Hematopoietic multipotent progenitor cell treated with erythropoietin and hydrocortisone succinate and interleukin-3 and kit ligand, for 15 days (in vitro differentiated cells): ENCODE measurements around the gene RNF148.
"Not testable (repeated sequence)": the region's sequence is repeated elsewhere in the genome, so short reads cannot be mapped to it uniquely, and the experiment has no call there.

ENCODE experiments used
- DNase-seq: peaks from one replicate; pipeline ENCODE4 v3.0.0-alpha.2; 2015; ENCODE audit warnings: low spot score

RNF148 gene

DNA sequence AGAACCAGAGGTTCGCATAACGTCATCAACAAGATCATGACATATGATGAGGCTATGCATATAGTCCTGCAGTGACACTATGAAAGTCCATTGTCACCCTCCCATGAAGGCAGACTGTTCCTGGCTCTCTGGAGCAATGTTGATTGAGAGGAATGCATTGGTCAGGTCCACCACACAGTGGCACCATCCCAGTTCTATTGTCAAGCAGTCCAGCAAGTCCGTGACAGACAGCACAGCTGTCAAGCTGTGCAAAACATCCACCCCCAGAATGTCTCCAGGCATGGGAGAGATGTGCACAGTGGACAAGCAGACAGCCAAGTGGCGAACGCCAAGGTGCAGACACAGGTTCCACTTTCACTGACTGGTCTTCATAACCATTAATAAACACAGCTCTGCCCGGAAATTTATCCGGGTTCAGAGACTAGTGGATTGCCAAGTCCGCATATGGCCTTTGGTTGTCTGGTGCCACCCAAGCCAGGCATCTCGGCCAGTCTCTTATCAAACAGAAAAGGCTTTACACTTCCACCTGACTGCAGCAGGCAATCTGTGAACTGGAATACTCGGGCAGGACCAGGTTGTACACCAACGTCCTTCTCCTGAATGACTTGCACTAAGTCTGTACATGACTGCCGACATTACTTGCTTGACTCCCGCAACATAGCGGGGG lies 11.0 kb downstream of the RNF148 start:
- DNase-seq: no peak

DNA sequence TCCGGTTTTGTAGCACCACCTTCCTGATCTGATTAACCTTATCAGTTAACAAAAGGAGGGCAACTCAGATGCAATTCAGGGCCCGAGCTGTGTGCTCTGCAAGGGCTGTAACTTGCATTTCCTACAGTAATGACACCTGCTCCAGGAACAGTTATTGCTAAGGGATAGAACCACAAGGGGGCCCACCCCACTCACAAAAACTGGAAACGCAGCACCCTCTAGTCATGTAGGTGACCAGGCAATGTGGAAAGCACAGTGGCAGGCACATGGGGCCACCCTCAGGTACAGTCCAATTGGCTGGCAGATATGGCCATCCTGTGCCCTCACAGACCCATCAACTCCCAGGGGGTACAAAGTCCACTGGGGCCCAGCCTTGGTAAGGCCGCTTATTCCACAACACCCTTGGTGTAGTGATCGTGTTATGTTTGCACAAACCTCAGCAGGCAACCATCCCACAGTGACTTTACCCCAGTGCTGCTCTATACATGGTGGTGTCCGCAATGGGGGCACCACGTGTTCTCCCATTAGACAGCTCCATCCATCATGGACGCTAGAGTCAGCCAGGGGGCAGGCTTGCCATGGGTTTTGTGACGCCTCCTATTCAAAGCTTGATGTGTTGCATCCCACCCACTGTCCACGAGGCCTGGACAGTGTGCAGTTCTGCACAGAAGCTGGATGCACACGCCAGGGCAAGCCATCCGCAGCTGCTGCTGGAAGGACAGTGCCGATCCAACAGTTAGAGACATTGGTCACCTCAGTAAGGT lies 13.2 kb downstream of the RNF148 start:
- DNase-seq: no peak

GRCh38 chr7:122688400-122688998 lies 14.2 kb downstream of the RNF148 start:
- no peak for DNase-seq

GRCh38 chr7:122686360-122686878 lies 16.3 kb downstream of the RNF148 start:
- DNase-seq: no peak

DNA sequence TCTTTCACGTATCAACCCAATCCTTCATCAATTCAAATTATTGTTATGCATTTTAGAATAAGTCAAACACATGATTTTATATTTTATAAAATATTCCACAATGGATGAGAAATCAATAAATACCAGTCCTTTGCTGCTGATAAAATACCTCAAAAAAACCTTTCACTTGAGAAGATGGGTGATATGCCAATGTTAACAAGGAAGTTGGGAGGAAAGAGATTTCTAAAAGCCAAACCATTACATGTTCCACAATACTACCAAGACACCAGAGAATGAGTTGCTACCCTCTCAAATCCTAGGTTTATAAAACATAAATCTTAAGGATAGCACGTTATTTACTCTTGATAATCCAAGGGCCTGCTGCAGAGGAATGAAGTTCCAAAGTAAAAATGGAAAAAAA lies 18.2 kb downstream of the RNF148 start:
- no peak for DNase-seq

GRCh38 chr7:122682815-122683550 lies 19.7 kb downstream of the RNF148 start:
- no peak for DNase-seq

GRCh38 chr7:122681186-122681585 lies 21.5 kb downstream of the RNF148 start:
- not testable (repeated sequence) for DNase-seq

DNA sequence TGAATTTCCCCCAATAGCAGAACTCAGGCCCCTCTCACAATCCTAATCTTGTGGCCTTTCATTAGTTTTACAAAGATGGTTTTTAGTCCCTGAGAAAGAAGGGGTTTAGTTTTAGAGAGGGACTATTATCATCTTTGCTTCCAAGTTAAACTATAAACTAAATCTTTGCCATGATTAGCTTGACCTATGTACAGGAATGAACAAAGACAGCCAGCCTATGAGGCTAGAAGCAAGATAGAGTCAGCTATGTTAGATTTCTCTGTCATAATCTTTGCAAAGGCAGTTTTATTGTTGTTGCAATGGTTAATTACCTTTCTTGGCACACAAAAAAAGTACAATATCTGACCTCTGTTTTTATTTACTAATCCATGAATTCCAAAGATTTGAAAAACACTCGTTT lies 22.9 kb downstream of the RNF148 start:
- DNase-seq: no peak

GRCh38 chr7:122679269-122679709 lies 23.4 kb downstream of the RNF148 start:
- DNase-seq: not testable (repeated sequence)

DNA sequence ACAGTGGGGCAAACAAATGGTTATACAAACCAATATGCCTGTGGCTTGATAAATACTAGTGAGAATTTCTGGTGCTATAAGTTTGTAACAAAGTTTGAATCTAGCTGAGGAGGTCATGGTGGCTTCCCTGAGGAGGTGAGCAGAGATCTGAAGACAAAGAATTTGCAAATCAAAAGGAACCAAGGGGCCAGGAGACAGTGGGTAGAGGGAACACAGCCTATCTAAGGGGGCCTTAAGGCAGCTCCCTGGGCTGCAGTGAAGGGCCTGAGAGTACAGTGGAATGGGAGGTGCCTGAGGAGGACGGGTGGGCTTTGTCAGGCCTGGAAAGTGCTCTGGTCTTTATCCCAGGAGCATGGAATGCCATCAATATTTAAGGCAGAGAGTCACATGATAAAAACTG lies 25.6 kb downstream of the RNF148 start:
- no peak for DNase-seq

GRCh38 chr7:122676466-122676865 lies 26.3 kb downstream of the RNF148 start:
- DNase-seq: no peak

- DNase-seq: no peak
These were observed 27.1 kb downstream of the RNF148 start for GRCh38 chr7:122675621-122676020.

GRCh38 chr7:122675011-122675410 lies 27.7 kb downstream of the RNF148 start:
- DNase-seq: no peak

DNA sequence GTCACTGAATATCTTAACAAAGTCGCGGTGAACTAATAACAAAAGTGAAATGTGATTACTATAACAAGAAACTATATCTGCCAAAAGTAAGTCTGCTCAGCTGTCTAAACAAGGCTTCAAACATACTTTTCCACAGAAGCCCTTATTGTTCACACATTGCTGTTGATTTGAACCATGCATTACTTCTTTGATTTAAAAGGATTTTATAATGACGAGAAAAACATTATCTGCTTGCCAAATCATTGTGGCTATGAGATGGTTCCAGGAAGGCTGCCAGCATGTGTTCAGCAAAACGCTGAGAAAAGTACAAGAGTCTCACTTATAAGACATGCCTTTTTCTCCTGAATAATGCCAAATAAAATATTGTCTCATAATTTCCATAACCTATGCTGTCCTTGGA lies 28.2 kb downstream of the RNF148 start:
- no peak for DNase-seq

DNA sequence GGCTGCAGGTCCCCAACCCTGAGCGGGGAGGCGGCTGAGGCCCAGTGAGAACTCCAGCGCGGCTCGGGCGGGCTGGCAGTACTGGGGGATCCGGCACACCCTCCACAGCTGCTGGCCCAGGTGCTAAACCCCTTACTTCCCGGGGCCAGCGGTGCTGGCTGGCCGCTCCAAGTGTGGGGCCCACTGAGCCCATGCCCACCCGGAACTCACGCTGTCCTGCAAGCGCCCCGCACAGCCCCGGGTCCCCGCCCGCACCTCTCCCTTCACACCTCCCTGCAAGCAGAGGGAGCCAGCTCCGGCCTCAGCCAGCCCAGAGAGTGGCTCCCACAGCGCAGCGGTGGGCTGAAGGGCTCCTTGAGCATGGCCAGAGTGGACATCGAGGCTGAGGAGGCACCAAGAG lies 28.8 kb downstream of the RNF148 start:
- no peak for DNase-seq

- DNase-seq: no peak
These were observed 30.2 kb downstream of the RNF148 start for GRCh38 chr7:122672536-122672935.

GRCh38 chr7:122663733-122664132 lies 39.0 kb downstream of the RNF148 start:
- no peak for DNase-seq

GRCh38 chr7:122658856-122659255 lies 43.9 kb downstream of the RNF148 start:
- no peak for DNase-seq

DNA sequence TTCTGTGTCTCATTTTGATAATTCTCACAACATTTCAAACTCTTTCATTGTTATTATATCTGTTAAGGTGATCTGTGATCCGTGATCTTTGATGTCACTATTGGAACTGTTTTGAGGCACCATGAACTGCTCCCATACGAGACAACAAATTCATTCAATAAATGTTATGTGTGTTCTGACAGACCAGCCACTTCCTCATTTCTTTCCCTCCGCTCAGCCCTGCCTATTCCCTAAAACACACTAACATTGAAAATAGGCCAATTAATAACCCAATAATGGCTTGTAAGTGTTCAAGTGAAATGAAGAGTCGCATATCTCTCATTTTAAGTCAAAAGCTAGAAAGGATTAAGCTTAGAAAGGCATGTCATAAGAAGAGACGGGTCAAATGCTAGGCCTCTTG lies 49.0 kb downstream of the RNF148 start:
- DNase-seq: no peak

GRCh38 chr7:122652876-122653275 lies 49.8 kb downstream of the RNF148 start:
- DNase-seq: no peak
